Testis (tissue), 3 donors: Measurements from ENCODE around the gene SMIM28. TPM values are rescaled to one million over a fixed set of nuclear protein-coding genes. Genes with fewer than 3 reads are reported as not detected.

Experiments
- DNase-seq: peaks from one replicate; pipeline ENCODE4 v3.0.0-alpha.2; 2019
- H3K27ac ChIP-seq, 2 donors: fragments of 200-600 bp; sonication (generic); one replicate each; pipeline ENCODE4 v1.5.1; 2019
- H3K27me3 ChIP-seq: fragments of 200-600 bp; sonication (generic); one replicate; pipeline ENCODE4 v1.5.1; 2019
- H3K36me3 ChIP-seq: fragments of 200-600 bp; sonication (generic); one replicate; pipeline ENCODE4 v1.5.1; 2017; ENCODE audit warnings: low read depth; ENCODE audit errors: missing control alignments
- H3K4me1 ChIP-seq: fragments of 200-600 bp; sonication (generic); one replicate; pipeline ENCODE4 v1.5.1; 2019
- H3K4me3 ChIP-seq, 2 donors: fragments of 200-600 bp; sonication (generic); one replicate each; pipeline ENCODE4 v1.5.1; 2017 to 2019
- H3K9me3 ChIP-seq: fragments of 200-600 bp; sonication (generic); one replicate; pipeline ENCODE4 v1.5.1; 2017
- CTCF ChIP-seq, 3 experiments: fragments of 450-650 bp in 2 of 3; fragments of 200-600 bp in 1 of 3; sonication (generic) in 1 of 3; IDR thresholded peaks; one replicate each; pipeline ENCODE4 v1.5.1; 2016 to 2019; ENCODE audit warnings: antibody characterized with exemption in 3 of 3, mild to moderate bottlenecking in 2 of 3, moderate library complexity in 1 of 3
- POLR2A ChIP-seq: fragments of 450-650 bp; IDR thresholded peaks from one replicate; pipeline ENCODE4 v1.6.1; 2017; ENCODE audit warnings: antibody characterized with exemption, mild to moderate bottlenecking, moderate library complexity
- WGBS, 2 donors: methylation state at CpG; one replicate each; pipeline ENCODE4 v1.1.5; 2018; 5-methylcytosine and 5-hydroxymethylcytosine counted together
- intact Hi-C: fragments of 100-400 bp; cut with DNase I; formaldehyde crosslinking; loops from one replicate; pipeline ENCODE4 v1.15.1; 2023; ENCODE audit warnings: low total_unique reads
- polyA plus RNA-seq: library from polyadenylated mRNA; stranded (reverse); fragments of 350-450 nt; fragmentation: Illumina TruSeq; extraction: RNeasy Lipid Tissue Mini Kit (QIAGEN cat#74804); gene quantifications from one replicate; pipeline ENCODE4 v1.2.3, GENCODE V29; 2014; ENCODE audit warnings: low read depth, low replicate concordance; ENCODE audit not compliant: insufficient read depth
- total RNA-seq, 2 donors: library from RNA; depleted of rRNA; stranded (reverse); fragments of >200 nt; gene quantifications; one replicate each; pipeline ENCODE4 v1.2.3, GENCODE V29; 2016

Gene SMIM28
- total and polyA plus RNA-seq, 3 donors from 2014 or later = not detected

DNA sequence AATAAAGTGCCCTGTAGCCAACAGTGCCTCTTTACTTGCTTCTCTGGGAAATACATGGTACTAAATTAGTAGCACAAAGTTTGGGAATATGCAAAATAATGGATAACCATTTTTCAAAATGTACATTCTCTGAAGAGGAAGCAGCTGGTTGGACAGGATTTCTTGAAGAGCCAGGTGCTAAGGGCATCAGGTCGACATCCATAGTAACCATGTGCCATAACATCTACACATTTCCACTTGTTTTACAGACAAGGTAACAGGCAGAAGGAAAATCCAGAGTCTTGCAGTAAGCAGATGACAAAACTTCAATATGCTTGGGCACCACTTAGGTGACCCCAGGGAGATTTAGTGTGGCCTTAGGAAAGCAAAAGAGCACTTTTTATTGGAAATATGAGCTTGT, 36.5 kb upstream of the SMIM28 start:
- no peaks in the 10 kb centered on the region for H3K27me3 ChIP-seq
- DNase-seq = no peak
- TF ChIP-seq POLR2A (no peak), CTCF (IDR thresholded peaks at IDR 0.05) (no peak)
- no peak overlapping the region for H3K27ac ChIP-seq
- intact Hi-C loops = no loop called here
- H3K4me3 ChIP-seq = no peak overlapping the region
- no peaks in the 10 kb centered on the region for H3K36me3 ChIP-seq
- H3K9me3 ChIP-seq = no peaks in the 10 kb centered on the region
- H3K4me1 ChIP-seq = no peaks in the 10 kb centered on the region
- WGBS, 2 donors = 80 to 88% methylated on average over 1 of the region's 1 CpG

GRCh38 chr6:138343112-138343511, 34.6 kb upstream of the SMIM28 start:
- DNase-seq = no peak
- no peaks in the 10 kb centered on the region for H3K27me3 ChIP-seq
- TF ChIP-seq POLR2A (no peak), CTCF (IDR thresholded peaks at IDR 0.05) (no peak)
- intact Hi-C loops = no loop called here
- no peaks in the 10 kb centered on the region for H3K4me1 ChIP-seq
- H3K4me3 ChIP-seq = no peak overlapping the region
- H3K9me3 ChIP-seq = no peaks in the 10 kb centered on the region
- H3K36me3 ChIP-seq = no peaks in the 10 kb centered on the region
- H3K27ac ChIP-seq = no peak overlapping the region

DNA sequence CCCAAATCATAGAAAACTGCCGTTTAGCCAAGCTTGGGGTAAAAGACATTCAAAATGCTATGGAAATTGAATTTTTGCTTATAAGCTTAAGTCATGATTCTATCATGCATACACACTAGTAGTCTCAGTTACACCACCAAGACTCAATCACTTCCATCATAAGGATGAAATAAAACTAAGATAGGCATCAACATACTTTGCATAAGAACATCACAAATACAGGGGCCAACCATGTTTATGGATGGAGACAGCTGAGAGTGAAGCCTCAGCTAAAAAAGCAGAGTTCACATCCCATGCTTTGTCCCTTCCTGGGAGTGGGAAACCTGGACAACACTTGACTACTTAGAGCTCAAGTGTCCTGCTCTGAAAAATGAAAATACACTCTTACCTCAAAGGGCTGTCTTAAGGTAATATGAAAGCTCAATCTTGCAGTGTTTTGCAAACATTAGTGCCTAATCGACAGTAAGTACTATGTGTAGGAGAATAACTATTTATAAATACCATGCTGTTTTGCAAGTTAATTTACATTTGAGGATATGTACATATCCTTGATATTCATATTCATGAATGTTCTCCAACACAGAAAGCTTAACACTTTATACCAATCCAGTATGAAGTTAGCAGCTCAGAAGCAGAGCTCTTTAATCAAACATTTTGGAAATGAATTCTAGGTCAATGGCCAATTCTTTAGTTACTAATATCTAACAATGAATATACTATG, 32.0 kb upstream of the SMIM28 start:
- Histone ChIP-seq H3K36me3 (no peaks in the 10 kb centered on the region), H3K27ac (no peak overlapping the region), H3K9me3 (no peaks in the 10 kb centered on the region), H3K4me3 (no peak overlapping the region), H3K4me1 (no peaks in the 10 kb centered on the region), H3K27me3 (no peaks in the 10 kb centered on the region)
- WGBS, 2 donors = 75 to 77% methylated on average over 2 of the region's 2 CpGs
- DNase-seq = no peak
- intact Hi-C loops = no loop called here
- TF ChIP-seq CTCF (IDR thresholded peaks at IDR 0.05) = no peak
- TF ChIP-seq POLR2A = no peak

DNA sequence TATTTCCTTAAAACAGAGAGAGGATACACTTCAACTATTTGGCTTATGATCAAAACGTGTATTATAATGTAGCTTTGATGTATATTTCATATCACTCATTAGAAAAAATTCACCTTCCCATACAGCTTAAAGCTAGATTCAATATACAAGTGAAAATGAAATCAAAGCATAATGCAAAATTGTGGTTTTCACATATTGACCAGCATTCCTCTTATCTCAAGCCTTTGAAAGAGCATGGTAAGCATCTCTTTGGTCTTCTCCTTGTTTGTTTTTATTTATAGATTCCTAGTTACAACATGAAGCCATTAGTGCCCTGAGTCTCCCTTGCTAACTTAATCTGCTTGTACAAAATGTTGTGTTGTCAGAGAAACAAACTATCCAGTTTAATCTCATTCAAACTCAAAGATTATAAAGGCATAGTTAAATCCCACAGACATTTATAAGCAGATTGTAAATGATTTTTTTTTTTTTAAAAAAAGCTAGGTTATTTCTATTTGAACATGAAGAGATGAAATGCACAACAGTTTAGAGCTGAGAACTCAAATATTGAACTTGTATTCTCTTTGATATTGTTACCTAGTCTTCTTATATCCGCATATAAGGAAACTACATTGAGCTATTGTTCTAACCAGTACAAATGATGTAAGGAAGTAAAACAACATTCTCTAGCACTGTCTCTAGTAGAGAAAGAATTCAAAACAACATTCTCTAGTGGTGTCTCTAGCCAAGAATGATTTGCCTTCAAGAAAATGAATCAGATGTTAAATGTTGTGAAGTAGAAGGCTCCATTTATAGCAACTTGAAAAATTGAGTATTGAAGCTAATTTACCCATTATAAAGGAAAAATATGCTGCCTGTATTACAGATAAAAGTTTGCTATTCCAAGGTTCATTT, 31.2 kb upstream of the SMIM28 start:
- DNase-seq = no peak
- TF ChIP-seq CTCF (IDR thresholded peaks at IDR 0.05) (no peak), POLR2A (no peak)
- intact Hi-C loops = no loop called here
- no peak overlapping the region for H3K27ac ChIP-seq
- no peaks in the 10 kb centered on the region for H3K27me3 ChIP-seq
- no peaks in the 10 kb centered on the region for H3K36me3 ChIP-seq
- no peak overlapping the region for H3K4me3 ChIP-seq
- H3K9me3 ChIP-seq = no peaks in the 10 kb centered on the region
- no peaks in the 10 kb centered on the region for H3K4me1 ChIP-seq
- WGBS, 2 donors = 70 to 79% methylated on average over 2 of the region's 2 CpGs
